Stomach smooth muscle (tissue), 2 donors: ENCODE measurements around the gene TTLL5.

Experiments used
- H3K27ac ChIP-seq: one replicate; pipeline ENCODE4 v1.7.0; 2013; ENCODE audit warnings: mild to moderate bottlenecking, low read length, inconsistent platforms
- H3K27me3 ChIP-seq, 2 donors: one replicate each; pipeline ENCODE4 v1.7.0; 2013; ENCODE audit warnings: low read length in 2 of 2; ENCODE audit not compliant: insufficient read depth in 2 of 2, control insufficient read depth in 1 of 2
- H3K36me3 ChIP-seq, 2 donors: one replicate each; pipeline ENCODE4 v1.7.0; 2013; ENCODE audit warnings: low read length in 2 of 2; ENCODE audit not compliant: control insufficient read depth in 2 of 2, insufficient read depth in 2 of 2
- H3K4me1 ChIP-seq: one replicate; pipeline ENCODE4 v1.7.0; 2013; ENCODE audit warnings: low read length; ENCODE audit not compliant: control insufficient read depth, insufficient read depth
- H3K4me3 ChIP-seq, 2 donors: one replicate each; pipeline ENCODE4 v1.7.0; 2013; ENCODE audit warnings: low read length in 2 of 2
- H3K9ac ChIP-seq, 2 donors: one replicate each; pipeline ENCODE4 v1.7.0; 2013; ENCODE audit warnings: low read length in 2 of 2, mild to moderate bottlenecking in 1 of 2
- H3K9me3 ChIP-seq, 2 donors: one replicate each; pipeline ENCODE4 v1.7.0; 2013; ENCODE audit warnings: low read length in 2 of 2; ENCODE audit not compliant: control insufficient read depth in 2 of 2
- donor health status: healthy.
- donor health status: Pancreatic carcinoma.

Gene TTLL5

GRCh38 chr14:75977582-75977943 is 316.5 kb downstream of the TTLL5 start:
- Histone ChIP-seq H3K27ac (no peak overlapping the region), H3K36me3 (peaks cover 0 to 4% of the 10 kb centered on the region in 2 donors), H3K4me1 (peaks cover 41% of the 10 kb centered on the region), H3K9me3 (no peaks in the 10 kb centered on the region), H3K27me3 (no peaks in the 10 kb centered on the region), H3K9ac (no peak overlapping the region), H3K4me3 (no peak overlapping the region)

DNA sequence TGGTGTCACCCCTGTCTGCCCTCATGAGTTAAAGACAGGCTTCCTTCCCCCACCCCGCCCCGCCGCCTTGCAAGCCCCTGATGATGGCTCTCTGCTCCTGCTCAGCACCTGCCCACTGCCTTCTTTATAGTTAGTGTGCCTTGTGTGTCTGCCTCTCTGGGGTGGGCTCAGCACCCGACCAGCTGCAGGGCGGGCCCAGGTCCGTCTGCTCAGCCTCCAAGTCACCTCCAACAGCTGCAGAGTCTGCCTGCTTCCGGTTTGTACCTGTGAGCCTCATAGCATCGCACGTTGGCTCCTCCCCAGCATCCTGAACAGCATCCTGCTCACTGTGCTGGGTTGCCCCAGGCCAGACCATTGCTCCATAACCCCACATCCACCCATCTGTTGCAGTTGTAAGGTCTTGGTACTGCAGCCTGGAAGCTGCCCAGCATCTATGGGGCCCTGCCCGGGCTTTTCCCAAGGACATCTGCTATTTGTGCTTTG is 317.2 kb downstream of the TTLL5 start:
- H3K9ac ChIP-seq: no peak overlapping the region
- H3K36me3 ChIP-seq: peaks cover 0 to 4% of the 10 kb centered on the region in 2 donors
- no peaks in the 10 kb centered on the region for H3K9me3 ChIP-seq
- H3K4me3 ChIP-seq: peak overlapping the region in 1 of 2 donors; percentile 84
- H3K27me3 ChIP-seq: no peaks in the 10 kb centered on the region
- peaks cover 46% of the 10 kb centered on the region for H3K4me1 ChIP-seq
- H3K27ac ChIP-seq: no peak overlapping the region

DNA sequence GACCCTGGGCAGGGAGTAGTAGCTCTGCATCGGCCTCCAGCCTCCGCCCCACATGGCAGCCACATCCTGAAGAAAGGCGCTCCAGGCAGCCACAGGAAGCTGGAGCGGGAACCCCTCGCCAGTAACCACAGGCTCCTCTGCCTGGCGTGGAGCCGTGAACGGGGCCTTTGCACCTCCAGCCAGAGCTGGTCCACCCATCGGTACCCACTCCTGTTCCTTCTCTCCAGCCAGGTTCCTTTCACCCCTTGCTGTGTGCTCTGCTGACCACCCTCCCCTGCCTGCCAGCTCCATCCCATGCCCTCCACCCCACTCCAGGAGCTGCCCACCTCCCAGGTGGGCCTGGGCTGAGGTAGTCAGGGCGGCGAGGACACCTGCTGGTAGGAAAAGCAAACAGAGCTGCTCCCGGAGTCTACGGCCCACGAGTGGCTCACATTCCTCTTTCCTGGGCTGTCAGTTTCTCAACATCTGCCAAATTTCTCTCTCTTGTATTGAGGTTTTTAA is 318.1 kb downstream of the TTLL5 start:
- Histone ChIP-seq H3K36me3 (peaks cover 0 to 4% of the 10 kb centered on the region in 2 donors), H3K27ac (peak overlapping the region; percentile 46), H3K9me3 (no peaks in the 10 kb centered on the region), H3K4me3 (peak overlapping the region; percentile 60 to 84), H3K4me1 (peaks cover 46% of the 10 kb centered on the region), H3K9ac (peak overlapping the region; percentile 42 to 51), H3K27me3 (no peaks in the 10 kb centered on the region)

DNA sequence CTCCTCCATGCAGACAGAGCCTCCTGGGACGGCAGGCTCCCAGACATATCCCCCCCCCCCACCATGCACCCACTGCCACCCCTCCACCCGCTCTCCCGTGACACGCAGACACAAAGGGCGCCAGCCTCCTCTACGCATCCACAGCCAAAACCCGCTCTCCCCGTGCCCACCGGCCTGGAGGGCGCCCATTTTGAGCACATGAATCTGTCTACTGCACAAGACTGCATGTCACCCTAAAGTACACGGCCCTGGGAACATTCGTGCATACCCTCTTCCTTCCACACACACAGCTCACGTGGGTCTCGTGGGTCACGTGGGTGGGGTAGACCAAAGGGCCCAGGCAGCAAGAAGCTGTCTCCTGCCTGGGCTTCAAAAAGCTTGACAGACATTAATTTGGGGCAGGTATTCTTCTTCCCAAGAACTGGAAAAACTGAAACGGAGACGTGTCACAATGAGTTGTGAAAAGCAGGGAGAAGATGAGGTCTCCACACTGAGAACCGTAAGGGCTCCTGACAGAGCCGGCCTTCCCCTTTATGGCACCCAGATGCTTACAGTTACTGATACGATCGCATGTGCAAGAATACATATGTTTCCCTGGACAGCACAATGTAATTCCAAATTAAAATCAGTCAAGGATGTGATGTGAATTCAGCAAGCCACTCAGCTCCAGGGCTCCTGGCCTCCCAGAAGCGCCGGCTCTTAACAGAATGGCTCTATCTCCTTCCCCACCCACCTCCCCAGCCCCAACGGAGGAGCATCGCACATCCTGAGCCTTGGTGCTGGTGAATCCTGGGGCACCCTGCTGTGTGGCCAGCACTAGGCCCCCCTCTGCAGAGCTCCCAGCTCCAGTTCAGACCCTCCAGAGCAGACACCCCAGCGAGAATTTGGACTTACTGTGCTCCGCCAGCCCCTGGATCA is 318.9 kb downstream of the TTLL5 start:
- peak overlapping the region; percentile 60 to 84 for H3K4me3 ChIP-seq
- no peaks in the 10 kb centered on the region for H3K9me3 ChIP-seq
- H3K4me1 ChIP-seq: peaks cover 49% of the 10 kb centered on the region
- H3K27me3 ChIP-seq: no peaks in the 10 kb centered on the region
- peak overlapping the region; percentile 51 for H3K9ac ChIP-seq
- peaks cover 0 to 4% of the 10 kb centered on the region in 2 donors for H3K36me3 ChIP-seq
- H3K27ac ChIP-seq: peak overlapping the region; percentile 97

- Histone ChIP-seq H3K9ac (peak overlapping the region; percentile 78 to 89), H3K4me1 (peaks cover 53% of the 10 kb centered on the region), H3K27me3 (no peaks in the 10 kb centered on the region), H3K9me3 (no peaks in the 10 kb centered on the region), H3K36me3 (no peaks in the 10 kb centered on the region), H3K4me3 (peak overlapping the region; percentile 60 to 84), H3K27ac (peak overlapping the region; percentile 97)
Measured at GRCh38 chr14:75980856-75981255, 319.8 kb downstream of the TTLL5 start.

DNA sequence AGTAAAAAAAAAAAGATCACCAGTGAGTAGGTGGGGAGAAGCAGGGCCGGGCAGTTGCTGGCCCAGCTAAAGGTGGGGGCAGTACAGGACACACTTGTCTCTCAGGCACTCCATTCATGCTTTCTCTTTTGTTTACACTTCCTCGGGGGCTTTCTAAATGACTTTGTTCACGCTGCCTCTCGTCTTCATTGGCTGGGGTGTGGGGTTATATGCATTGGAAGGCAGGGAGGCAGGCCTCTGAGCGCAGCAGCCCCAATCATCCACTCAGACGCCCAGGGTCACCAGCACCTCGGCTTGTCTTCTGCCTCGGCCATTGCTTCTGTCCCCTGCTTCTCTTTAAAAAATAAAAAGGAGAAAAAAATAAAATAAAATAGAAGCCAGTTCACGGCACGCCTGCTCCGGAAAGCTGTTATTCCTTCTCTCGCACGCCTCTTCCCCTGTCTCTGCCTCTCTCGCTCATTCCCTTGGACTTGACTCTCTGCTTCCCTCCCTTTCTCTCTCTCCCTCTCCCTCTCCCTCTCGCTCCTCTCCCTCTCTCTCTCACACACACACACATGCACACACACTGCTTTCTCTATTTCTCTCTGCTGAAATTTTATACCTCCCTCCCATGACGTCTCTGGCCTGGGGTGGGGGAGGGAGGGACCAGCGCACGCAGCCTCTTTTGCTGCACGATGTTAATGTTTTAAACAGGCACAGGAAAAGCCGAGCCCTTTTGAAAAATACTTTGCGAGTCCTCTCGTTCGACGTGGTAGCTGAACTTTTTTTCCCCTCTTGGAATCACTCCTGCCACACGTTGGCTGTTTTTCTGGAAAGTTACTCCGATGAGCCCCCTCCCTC is 320.6 kb downstream of the TTLL5 start, which contains the start of gene TGFB3:
Gene TGFB3, minus strand, starts transcription at position 570 of the 840 bp plus-strand sequence. CDS start 1,102 bp downstream, outside the sequence.
- H3K9me3 ChIP-seq: no peaks in the 10 kb centered on the region
- H3K4me1 ChIP-seq: peaks cover 56% of the 10 kb centered on the region
- H3K36me3 ChIP-seq: no peaks in the 10 kb centered on the region
- peak within 1 kb of the TSS; percentile 97 for H3K27ac ChIP-seq
- H3K4me3 ChIP-seq: peak within 1 kb of the TSS; percentile 63 to 84
- peak within 1 kb of the TSS; percentile 78 to 89 for H3K9ac ChIP-seq
- H3K27me3 ChIP-seq: no peaks in the 10 kb centered on the region

DNA sequence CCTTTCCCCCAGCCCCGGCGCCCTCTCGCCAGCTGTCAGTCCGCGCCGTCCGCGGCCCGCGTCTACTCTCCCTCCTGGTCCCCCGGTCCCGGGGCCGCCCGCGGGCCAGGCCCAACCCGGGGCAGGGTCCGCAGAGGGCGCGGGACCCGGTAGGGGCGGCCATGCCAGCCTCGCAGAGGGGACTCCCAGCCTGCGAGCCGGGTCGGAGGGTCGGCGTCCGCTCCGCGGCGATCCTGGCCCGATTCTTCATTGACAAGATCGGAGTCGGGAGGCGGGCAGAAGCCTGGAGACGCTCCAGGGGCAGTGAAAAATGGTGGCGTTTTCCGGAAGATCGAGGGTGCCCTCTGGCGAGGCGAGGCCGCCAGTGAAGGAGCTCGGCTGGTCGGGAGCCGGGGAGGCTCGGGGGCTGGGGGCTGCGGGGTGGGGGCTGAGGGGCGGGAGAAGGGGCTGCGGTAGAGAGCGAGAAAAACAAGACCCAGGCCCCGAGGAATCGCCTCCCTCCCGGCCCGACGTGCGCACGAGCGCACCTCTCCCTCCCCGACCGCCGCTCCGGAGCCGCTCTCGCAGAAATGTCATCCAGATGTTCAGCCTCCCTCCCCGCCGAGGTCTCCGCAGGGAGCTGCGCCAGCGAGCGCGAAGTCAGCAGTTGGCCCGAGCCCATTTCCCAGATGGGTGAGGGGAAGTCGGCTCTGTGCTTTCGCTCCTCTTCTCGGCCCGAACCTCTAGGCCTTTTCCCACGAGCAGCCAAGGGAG is 321.4 kb downstream of the TTLL5 start:
- H3K9me3 ChIP-seq: no peaks in the 10 kb centered on the region
- no peaks in the 10 kb centered on the region for H3K27me3 ChIP-seq
- H3K27ac ChIP-seq: peak overlapping the region; percentile 97
- H3K36me3 ChIP-seq: no peaks in the 10 kb centered on the region
- peaks cover 57% of the 10 kb centered on the region for H3K4me1 ChIP-seq
- peak overlapping the region; percentile 78 to 89 for H3K9ac ChIP-seq
- H3K4me3 ChIP-seq: peak overlapping the region; percentile 63 to 84

DNA sequence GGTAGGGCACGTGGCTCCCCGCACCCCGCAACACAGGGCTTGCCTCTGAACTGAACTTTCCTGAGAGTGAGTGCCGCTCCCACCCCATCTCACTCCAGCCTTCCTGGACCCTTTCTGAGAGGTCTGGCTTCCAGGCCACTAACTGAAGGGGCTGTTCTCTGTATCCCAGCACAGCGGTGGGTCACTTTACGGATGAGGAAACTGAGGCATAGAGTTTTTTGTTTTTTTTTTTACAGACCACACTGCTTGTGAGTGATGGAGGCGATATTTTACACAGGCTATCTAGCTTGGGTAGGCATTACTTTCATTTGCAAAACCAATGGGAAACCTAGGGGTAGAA is 321.9 kb downstream of the TTLL5 start:
- Histone ChIP-seq H3K27me3 (no peaks in the 10 kb centered on the region), H3K9ac (peak overlapping the region; percentile 57 to 73), H3K4me1 (peaks cover 53% of the 10 kb centered on the region), H3K36me3 (no peaks in the 10 kb centered on the region), H3K9me3 (no peaks in the 10 kb centered on the region), H3K27ac (peak overlapping the region; percentile 97), H3K4me3 (peak overlapping the region; percentile 63 to 84)

- Histone ChIP-seq H3K9ac (no peak overlapping the region), H3K36me3 (peaks cover 2 to 5% of the 10 kb centered on the region in 2 donors), H3K4me1 (peaks cover 40% of the 10 kb centered on the region), H3K4me3 (no peak overlapping the region), H3K27me3 (no peaks in the 10 kb centered on the region), H3K9me3 (no peaks in the 10 kb centered on the region), H3K27ac (peak overlapping the region; percentile 41)
Measured at GRCh38 chr14:75984674-75985073, 323.6 kb downstream of the TTLL5 start.
